Ammon's horn (tissue), 1 donor: Measurements from ENCODE around the gene PSD4.

Experiments used
- DNase-seq: peaks from one replicate; pipeline ENCODE4 v3.0.0-alpha.2; 2016; ENCODE audit warnings: low spot score

The PSD4 gene

DNA sequence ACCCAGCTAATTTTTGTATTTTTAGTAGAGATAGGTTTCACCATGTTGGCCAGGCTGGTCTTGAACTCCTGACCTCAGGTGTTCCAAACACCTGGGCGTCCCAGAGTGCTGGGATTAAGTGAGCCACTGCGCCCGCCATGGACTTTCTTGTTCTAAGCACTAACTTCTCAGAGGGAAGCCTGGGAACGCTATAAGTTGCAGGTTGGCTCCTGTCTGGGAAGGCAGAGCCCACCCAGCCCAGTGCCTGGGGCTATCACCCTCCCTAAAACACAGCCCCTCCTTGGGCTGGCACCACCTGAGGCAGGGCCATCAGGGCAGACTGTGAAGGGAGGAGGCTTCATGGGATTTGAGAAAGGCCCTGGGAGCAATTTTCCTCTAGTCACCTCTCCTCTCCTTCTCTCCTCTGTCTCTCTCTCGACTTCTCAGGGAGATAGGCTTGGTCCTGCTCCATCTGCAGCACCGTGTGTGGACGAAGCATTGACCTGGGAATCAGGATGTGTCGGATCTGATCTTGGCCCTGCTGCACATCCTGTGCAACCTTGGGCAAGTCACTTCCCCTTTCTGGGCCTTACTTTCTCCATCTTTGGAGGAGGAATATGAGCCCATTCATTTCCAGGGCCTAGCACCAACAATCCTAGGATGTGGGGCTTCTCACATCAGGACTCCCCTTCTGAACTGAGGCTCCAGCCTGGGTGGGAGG, 10.9 kb downstream of the PSD4 start:
- no peak for DNase-seq

DNA sequence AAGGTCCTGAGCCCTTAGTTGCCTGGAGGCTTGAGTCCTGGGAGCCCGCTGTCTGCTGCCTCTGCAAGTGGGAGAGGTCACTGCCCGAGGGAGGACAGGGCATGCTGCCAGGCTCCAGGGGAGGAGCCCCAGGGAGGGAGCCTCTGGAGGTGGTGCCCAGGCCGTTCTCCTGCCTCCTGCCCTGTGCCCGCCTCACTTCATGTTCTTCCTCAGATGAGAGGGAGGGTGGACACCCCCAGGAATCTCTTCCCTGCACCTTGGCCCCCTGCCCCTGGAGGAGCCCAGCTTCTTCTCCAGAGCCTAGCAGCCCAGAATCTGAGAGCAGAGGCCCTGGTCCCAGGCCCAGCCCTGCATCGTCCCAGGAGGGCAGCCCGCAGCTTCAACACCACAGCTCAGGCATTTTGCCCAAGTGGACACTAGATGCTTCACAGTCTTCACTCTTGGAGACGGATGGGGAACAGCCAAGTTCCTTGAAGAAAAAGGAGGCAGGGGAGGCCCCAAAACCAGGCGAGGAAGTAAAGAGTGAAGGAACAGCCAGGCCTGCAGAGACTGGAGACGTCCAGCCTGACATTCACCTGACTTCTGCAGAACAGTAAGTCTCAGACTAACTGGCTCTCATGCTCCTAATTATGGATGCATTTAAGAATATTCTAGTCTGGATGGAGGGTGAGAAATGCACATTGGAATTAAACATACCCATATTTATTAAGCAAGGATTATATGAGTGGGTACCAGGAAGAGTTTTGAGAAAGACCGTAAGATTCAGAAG, 12.1 kb downstream of the PSD4 start:
- DNase-seq: peak; percentile 38

DNA sequence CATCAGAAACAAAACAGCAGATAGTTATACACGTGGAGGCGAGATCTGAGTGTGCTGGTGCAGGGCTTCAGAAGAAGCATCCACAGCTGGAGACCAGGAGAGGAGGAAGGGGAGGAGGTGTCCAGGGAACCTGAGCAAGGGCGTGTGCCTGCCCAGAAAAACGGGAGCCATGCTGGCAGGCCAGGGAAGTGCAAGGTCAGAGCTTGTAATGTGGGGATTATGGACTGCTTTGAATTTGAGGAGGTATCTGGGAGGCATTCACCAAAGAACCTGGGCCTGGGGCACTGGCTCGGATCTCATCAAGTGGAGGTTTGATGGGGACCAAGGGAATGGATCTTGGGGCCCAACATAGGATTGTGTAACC, 12.6 kb downstream of the PSD4 start:
- no peak for DNase-seq

DNA sequence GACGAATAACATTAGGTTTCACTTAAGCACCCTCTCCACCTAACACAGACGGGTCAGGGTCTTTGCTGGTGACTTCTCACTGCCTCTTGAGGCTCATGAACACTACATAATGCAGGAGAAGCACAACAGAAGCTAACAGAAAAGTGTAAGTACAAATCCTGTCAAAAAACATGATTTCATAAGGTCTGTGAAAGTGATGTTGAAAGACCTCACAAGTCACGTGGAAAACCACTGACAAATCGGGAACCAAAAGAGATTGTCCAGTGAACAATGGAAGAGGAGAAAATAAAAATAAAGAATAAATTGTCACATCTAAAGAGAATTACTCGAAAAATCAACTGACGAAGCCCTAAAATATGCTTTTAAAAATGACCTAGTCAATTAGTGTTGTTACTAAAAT, 14.0 kb downstream of the PSD4 start:
- no peak for DNase-seq

DNA sequence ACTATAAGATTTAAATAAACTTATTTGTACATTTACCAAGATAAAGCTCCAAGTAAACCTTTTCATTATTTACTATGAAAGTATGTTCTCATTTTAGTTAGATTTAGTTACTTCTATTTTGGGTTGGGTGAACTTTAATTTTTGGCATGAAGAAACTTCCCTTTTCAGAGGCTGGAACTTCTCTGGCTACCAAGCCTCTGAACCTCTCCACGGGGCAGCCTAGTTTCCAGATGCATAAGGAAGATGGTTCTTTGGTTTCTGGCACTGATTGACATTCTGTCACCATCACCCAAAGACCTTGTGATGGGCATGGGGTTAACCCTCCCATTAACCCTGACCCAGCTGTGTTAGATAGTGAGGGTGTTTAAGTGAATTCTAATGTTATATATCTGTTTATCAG, 17.1 kb downstream of the PSD4 start:
- no peak for DNase-seq

DNA sequence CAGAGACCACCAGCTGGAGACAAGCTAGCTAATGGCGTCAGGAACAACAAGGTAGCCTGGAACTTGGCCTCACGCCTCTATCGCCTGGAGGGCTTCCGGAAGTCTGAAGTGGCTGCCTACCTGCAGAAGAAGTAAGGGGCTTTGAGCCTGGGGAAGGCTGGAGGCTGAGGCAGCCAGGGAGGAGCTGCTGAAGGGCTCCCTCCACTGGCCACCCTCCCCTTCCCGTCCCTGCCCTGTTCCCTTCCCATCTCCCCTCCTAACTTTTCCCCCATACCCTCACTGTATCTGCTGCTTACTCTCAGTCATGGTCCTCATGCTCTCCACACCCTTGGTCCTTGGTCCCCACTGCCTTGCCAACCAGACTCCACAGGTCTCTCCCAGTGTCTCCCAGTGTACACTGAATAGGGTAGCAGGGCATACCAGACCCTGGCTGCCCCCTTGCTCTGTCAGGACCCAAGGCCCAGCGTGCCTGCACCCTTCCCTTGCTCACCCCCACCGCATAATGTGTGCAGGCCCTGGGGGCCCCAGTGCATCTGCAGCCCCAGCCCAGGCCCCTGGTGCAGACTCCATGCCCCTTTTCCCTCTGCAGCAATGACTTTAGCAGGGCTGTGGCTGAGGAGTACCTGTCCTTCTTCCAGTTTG, 18.8 kb downstream of the PSD4 start:
- no peak for DNase-seq

DNA sequence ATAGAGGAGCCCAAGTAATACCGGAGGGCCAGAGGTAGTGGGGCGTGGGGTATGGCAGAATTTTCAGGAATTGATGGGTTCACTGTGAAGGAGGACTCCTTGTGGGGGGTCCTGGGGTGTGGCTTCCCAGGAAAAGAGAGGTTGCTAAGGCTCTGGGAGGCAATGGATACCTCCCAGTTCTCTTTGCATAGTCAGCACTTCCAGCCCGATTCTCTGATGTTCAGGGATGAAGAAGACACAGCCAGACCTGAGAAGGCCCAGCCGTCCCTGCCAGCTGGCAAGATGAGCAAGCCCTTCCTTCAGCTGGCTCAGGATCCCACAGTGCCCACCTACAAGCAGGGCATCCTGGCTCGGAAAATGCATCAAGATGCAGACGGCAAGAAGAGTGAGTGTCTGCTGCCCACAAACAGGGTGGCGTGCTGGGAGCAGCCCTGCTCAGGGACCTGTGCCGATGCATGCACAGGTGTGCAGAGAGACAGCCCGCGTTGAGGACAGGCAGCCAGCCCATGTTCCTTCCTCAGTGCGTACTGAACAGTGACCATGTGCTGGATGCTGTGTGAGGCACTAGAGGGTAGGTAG, 22.2 kb downstream of the PSD4 start:
- DNase-seq: no peak

DNA sequence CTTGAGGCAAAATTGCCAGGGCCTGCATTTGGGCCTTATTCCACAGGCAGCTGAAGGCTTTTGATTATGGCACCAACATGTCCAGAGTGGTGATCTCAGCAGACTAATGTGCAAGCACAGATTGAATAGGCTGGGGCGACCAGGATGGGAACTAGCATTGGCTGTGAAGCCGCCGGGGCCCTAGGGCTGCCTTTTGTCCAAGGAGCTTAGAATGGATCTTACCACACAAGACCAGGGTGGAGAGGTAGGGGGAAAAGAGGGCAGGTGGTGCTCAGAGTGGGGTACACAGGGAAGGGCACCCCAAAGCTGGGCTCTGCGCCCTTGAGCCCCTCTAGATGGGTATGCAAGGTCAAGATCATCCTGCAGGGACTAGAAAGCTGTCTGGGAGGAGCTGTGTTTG, 23.1 kb downstream of the PSD4 start:
- DNase-seq: no peak

DNA sequence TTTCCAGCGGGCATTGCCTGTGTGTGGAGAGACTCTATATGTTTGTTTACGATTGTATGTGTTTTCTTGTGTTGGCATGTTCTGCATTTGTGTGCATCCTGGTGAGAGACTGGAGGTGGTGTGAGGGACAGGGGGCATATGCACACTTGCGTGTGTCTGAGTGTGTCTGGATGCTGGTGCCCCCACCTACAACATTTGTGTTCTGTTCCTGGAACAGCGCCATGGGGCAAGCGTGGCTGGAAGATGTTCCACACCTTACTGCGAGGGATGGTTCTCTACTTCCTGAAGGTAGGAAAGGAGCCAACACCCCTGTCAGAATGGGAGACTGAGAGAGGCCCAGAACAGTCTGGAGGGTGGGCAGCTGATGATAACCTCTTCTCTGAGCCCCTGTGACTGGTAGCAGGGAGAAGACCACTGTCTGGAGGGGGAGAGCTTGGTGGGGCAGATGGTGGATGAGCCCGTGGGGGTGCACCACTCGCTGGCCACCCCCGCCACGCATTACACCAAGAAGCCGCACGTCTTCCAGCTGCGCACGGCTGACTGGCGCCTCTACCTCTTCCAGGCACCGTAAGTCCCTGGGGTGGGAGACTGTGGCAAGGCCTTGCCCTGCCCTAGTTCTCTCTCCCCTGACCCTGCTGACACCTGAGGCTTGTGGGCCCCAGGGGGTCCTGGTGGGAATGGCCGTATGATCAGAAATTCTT, 23.7 kb downstream of the PSD4 start:
- DNase-seq: no peak

DNA sequence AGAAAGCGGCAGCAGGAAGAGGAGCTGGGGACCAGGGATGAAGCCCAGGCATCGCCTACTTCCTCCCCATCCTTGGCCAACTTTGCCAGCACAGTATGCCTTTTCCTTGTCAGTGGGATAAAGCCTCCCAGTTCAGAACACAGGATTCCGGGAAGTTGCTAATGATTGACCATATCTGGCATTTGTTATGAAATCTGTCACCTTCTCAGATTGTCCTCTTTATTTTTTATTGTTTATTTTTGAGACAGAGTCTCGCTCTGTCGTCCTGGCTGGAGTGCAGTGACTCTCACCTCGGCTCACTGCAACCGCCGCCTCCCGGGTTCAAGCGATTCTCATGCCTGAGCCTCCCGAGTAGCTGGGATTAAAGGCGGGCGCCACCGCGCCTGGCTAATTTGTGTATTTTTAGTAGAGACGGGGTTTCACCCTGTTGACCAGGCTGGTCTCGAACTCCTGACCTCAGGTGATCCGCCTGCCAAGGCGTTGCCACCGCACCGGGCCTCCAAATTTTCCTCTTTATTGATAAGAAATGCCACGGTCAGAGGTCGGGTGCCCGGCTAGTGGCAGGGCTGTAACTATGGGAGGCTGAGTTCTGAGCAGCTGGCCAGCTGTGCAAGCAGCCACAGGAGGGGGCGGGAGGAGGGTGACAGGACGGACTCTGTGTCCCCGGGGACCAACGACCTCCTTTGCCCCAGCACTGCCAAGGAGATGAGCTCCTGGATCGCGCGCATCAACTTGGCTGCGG, 24.4 kb downstream of the PSD4 start:
- DNase-seq: no peak

DNA sequence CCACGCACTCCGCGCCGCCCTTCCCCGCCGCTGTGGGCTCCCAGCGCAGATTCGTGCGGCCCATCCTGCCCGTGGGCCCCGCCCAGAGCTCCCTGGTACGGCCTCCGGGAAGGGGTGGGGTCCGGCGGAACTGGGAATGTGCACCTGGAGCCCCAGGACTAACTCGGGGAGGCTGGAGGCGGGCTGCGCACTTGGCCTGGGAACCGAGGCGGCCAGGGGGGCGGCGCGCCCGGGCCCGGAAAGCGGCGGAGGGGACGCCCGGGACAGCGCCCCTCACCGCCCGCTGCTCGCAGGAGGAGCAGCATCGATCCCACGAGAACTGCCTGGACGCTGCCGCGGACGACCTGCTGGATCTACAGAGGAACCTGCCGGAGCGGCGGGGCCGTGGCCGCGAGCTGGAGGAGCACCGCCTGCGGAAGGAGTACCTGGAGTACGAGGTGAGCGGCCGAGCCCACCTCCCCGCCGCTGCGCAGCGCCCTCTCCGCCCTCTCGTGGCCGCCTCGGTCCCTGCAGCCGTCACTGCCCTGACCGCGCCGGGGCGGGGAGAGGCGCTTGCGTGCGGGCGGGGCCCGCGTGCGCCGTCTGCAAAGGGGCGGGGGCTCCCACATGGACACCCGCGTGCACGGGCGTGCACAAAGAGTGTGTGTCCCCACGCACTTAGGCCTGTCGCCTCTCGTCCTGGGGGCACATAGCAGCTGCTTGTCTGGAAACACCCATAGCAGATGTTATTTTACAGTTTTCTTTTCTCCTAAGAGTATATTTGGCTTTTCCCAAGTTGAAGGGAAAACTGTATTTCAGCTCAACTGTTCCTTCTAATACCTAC, 25.2 kb downstream of the PSD4 start:
- DNase-seq: peak; percentile 85

DNA sequence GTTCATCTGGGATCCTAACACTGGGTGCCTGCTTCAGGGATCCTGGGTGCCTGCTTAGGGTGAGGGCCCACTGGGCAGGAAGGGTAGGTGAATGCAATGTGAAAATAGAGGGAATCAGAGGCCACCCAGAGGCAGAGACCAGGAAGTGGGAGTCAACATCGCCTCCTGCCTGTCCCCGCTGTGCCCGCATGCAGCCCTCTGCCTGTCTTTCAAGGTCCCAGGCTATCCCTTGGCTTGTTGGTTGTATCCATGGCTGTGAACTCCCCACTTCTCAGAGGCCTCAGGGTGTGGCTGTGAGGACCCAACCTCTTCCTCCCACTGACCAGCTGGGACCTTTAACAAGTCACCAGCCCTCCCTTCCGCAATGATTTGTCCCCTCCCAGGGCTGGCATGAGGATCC, 26.5 kb downstream of the PSD4 start:
- DNase-seq: no peak

DNA sequence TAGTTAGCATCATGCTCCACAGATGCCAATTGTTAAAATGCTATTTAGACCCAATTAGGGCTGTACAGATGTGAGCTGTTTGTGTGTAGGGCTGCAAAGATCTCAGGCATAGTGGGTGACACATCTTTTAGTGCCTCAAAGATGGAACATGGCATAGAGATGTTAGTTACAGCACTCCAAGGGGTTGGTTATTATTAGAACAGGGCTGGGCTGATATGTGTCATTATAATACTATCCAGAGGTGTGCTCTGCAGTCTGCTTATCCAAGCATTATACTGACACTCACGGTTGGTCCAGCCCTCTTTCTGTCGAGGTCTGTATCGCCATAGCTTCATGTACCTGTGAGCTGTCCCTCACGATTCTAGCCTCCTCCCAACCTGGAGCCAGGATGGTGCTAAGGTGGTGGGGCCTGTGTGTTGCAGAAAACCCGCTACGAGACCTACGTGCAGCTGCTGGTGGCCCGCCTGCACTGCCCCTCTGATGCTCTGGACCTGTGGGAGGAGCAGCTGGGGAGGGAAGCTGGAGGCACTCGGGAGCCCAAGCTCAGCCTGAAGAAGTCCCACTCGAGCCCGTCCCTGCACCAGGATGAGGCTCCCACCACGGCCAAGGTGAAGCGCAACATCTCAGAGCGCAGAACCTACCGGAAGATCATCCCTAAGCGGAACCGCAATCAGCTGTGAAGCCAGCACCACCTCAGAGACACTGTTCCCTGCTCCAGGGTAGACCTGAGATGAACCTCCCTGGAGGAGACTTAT, 27.1 kb downstream of the PSD4 start:
- DNase-seq: no peak

DNA sequence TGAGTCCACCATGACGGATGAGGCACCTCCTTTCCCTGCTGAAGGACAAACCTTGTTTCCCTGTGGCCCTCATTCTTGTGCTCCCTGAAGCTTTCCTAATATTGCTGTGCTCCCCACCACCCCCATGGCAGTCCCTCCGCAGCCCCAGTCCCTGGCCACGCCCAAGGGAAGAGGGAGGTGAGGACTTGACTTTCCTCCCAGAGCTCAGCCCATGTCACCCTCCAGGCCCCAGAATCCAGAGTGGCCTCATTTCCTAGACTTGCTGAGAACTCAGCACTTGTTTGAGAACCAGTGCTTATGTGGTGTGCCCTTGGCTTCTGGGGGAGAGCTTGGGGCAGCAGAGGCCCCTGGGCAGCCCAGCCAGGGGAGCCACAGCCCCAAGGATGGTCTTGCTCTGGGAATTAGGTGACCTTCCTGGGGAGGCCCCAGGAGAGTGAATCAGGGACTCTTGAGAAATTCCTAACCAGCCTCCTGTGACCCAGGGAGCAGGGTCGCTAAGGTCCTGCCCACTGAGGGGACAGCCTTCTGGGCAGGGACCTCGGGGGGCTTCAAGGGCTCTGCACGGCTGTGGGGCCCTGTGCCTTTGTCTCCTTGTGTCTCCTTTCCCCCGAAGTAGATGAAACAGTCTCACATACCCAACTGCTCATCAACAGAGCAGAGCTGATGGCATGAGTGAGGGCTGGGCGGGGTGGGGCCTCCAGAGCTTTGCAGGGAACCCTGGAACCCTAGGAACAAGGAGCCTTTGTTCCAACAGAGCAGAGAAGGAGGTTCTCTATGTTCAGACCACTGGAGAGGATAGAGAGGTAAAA, 27.9 kb downstream of the PSD4 start:
- no peak for DNase-seq

DNA sequence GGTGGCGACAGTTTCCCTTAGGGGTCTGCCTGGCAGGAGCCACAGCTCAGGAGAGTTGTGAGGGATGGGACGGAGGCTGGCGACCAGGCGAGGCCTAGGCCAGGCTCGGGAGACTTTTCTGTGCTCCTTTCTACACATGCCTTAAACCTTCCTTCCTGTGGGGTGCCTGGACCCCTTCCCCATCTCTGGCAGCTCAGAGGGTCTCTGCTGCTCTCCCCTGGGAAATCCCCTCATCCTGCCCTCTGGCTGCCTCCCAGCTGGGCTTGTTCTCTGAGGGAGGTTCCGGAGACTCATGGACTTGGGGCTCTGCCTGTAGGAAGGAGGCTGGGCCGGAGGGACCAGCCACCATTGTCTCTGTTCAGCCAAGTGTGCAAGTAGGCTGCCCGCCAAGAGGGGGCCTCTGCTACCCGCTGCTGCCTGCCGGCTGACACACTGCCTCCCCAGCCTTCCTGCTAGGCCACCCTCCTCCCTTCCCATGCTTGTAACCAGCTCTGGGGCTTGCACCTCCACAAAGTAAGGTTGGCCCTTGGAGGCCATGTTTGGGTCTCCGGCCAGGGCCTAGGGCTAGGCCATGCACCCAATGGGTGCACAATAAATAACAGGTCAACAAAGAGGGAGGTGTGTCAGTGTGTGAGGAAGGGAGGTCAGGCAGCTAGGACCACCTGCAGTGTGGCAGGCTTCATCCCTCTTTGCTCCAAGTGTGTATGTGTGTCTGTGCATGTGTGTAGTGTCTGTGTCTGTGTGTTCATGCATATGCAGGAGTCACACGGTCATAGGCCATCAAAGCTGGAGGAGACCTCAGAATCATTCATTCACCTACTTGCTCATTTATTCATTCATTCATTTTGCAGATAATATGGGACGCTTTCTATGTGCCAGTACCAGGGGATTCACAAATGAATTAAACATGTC, 28.8 kb downstream of the PSD4 start:
- DNase-seq: peak; percentile 45

DNA sequence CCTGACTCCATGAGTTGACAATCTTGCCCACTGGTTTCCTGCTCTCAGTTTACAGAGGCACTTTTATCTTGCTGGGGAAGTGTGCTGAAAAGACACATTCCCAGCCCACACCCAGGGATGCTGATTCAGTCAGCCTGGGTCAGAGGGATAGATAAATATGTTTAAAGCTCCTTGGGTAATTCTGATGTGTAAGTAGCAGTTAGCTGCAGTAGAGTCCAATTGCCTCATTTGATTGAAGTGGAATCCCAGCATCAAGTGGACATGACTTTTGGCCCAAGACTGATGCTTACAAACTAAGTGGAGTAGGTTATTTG, 29.4 kb downstream of the PSD4 start:
- DNase-seq: no peak

DNA sequence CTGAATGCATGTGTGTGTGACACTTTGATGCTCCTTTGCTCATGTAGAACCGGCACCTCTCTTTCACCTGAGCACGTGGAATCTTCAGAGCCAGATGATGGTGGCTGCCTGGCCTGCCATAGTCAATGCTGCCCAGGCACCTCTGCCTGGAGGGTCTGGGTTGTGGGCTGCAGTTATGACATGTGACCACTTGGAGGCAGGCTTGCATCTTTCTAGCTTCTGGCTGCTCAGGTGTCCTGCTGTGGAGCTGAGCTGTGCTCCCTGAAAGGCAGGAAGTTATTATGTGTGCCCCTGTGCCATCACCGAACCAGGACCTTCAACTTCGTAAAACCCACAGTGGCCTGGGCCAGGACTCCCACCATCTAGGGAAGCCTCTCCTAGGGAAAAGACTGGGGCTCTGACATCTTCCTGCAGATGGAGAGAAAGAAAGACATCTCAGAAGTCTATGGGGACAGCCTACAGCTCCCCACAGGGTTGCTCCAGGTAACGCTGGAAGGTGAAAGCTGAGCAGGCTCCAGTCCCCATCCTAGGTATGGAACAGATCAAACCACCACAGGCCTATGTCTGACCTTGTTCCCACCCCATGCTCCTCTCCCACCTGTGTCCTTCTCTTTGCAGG, 30.2 kb downstream of the PSD4 start:
- peak; percentile 87 for DNase-seq

DNA sequence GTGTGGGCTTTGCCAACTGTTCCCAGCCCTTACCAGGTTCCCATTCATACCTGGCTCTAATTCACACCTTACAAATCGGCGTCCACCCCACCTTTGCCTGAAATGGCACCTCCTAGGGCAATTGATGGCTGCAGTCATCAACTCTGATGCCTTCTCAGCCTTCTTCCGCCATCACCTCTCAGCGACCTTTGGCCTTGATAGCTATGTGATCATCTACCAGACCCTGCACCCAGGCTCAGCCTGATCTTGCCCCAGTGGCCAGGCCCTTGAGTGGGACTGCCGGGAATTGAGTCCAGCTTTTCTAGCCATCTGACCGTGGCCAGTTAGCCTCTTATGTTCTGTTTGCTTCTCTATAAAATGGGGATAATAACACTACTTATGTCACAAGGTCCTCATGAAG, 32.5 kb downstream of the PSD4 start:
- DNase-seq: no peak
